Muscle of back (tissue), 11 donors: ENCODE data around the gene SERF2. TPM values are rescaled to one million over a fixed set of nuclear protein-coding genes. Genes with fewer than 3 reads are reported as not detected.
"Not testable (repeated sequence)": the region's sequence is repeated elsewhere in the genome, so short reads cannot be mapped to it uniquely, and the experiment has no call there.

ENCODE experiments used
- DNase-seq, 3 donors: peaks; one replicate each; pipeline versions ENCODE4 v3.0.0 to v3.0.0-alpha.2; 2013
- polyA plus RNA-seq, 10 donors: library from polyadenylated mRNA; unstranded; fragments of 120-200 nt; gene quantifications; one replicate each; pipeline ENCODE4 v1.2.1, GENCODE V29; 2013; ENCODE audit not compliant: insufficient read length in 10 of 10

The SERF2 gene
- polyA plus RNA-seq, 10 donors: 415 to 739 (median 567) TPM

DNA sequence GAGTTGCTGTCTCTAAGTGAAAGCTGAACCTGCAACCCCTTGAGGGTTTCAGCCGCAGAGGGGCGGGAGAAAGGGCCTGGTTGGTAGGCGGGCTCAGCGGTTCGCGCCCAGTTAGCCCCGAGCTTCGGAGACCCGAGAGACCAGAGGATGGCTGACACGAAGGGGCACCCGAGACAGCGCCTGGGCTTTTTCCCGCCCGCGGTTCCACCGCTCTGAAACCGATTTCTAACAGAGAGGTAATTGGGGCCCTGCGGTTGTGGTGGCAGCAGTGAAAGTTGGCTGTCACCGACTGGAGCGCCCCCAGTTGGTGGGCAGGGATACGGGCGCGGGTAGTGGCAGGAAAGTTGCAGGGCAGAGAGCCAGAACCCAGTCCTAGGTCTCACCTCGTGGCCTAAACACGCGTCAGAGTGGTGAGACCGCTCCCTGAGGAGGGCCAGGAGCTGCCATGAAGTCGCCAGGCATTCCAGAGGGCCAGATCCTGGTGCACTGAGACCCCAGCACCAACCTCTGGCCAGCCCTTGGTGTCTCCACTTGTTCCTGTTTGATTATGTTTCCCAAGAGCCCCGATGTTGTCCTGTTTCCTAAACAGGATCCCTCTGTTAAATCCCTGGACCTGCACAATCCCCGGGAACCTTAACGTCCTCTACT is 14.7 kb upstream of the SERF2 start:
- DNase-seq: peak in 2 of 3 donors; percentile 80 to 92

DNA sequence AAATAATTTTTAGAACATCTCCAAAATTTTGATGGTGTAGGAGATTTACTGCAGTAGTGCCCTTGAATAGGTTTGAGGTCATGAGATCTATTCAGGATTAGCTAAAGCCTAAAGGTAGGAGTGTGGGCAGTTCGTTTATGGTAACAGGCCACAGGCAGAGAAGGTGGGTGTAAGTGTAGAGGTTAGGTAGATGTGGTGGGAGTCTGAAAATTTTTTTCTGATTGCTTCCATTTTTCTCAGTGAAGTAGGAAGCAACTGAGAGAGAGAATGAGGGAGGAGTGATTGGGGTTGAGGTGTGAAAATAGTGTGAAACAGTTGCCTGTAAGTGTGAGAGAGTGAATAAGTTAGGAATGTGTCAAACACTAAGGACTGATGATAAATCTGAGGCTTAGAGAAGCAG is 13.1 kb upstream of the SERF2 start:
- DNase-seq: no peak

DNA sequence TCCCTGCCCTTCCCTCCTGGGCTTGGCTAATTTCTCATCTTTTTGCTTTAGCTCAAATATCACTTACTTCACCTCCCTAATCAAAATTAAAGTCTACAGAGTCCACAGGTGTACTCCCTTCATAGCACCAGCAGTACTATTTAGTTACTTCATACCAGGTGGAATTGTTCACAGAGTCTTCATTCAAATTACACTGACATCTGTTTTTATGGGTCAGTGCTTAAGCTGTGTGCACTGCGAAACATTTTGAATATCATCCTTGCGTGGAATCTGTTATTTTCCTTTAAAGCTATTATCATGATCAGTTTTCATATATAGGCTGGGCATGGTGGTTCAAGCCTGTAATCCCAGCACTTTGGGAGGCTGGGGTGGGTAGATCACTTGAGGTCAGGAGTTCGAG is 2.7 kb upstream of the SERF2 start:
- DNase-seq: no peak

DNA sequence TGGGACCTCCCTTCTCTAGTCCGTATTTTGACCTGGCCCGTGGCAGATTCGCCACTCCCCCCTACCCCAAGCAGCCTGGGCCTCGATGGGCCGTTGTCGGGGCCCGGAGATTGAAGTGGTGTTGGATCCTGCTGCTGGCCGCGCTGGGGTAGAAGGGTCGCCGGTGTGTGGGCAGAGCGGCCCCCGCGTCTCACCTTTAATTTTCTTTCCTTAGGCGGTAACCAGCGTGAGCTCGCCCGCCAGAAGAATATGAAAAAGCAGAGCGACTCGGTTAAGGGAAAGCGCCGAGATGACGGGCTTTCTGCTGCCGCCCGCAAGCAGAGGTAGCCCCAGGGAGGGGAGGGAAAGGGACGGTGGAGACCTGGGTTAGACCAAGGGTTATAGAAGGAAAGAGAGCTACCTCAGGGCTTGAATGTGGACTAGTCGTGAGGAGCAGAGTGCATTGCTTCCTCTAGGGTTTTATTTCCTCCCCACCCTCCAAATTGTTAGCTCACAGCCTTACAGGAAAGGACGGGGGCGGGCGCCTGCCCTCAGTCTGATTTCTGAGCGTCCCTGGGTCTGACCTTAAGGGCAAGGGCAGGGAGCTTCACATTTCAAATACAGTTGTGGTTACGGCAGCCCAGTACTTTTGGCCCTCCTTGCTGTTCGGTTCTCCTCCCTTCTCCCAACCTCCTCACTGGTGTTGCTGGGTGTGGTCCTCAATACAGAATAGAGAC is 799 bp downstream of the SERF2 start:
- peak in 1 of 3 donors; percentile 67 for DNase-seq

DNA sequence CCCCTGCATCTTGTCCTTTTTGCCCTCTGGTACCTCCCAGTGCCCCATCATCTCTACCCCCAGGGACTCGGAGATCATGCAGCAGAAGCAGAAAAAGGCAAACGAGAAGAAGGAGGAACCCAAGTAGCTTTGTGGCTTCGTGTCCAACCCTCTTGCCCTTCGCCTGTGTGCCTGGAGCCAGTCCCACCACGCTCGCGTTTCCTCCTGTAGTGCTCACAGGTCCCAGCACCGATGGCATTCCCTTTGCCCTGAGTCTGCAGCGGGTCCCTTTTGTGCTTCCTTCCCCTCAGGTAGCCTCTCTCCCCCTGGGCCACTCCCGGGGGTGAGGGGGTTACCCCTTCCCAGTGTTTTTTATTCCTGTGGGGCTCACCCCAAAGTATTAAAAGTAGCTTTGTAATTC is 1.5 kb downstream of the SERF2 start:
- DNase-seq: no peak

DNA sequence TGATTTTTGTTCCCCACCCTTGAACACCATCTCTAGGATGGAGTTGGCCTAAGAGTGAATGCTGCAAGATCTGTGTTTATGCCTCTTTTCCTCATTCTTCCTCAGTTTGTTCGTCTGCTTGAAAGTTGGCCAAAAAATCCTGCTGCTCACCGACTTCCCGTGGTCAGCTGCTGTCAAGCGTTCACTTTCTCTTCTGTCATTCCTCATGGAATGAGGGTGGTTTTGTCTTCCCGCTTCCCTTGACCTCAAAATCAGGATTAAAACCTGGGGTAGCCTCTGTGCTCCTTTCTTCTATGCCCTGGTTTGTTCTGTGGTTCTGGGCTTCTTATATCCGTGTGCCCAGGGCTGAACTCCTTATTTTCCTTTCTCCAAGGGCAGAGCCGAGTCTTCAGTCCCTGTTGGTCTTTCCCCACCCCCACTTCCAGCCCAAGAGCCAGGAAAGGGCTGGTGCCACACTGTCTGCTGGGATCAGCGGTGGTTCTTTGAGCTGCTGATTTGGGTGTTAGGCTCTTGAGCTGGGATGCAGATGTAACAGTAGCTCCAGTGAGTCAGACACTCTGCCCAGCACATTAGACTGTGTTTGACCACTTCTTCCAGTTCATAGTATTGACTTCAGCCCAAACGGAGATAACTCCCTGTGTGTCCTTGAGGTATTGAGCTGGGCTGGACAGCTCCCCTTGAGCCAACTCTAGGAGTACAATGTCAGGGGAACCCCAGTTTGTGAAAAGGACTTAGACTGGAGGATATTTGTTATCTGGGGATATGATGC is 2.3 kb downstream of the SERF2 start:
- DNase-seq: no peak

DNA sequence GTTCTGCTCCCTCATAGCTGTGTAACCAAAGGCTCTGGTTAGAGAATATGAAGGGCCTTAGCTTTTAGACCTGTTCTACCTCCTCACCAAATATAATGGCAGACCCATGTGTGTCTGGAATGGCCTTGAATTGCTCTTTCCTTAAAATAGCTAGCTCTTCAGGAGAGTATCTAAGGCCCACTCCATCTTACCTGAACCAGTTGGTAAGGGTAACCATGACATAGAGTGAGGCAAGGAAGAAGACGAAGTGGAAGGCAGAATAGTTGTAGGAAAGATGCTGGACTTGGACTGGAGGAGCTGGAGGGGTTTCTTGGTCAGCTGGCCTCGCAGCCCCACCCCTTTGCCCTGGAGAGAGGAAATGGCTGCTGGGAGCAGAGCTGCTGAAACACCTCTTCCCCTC is 3.1 kb downstream of the SERF2 start:
- DNase-seq: no peak

DNA sequence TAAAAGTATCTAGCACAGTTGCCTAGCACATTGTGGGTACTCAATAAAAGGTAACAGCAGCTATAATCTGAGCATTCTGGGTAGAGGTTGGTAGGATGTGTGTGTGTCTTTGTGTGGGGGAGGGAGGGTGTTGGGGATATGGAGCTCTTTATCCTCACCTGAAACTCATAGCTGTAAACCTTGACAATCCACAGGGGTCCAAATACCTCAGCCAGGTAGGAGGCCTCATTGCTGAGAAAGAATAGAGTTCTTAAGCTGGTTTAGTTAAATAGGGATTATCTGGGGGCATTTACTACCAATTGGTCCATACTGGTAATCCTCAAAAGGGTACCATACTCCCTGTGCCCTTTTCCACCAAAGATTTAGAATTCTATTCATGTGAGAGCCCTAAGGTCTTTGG is 3.9 kb downstream of the SERF2 start:
- no peak for DNase-seq

DNA sequence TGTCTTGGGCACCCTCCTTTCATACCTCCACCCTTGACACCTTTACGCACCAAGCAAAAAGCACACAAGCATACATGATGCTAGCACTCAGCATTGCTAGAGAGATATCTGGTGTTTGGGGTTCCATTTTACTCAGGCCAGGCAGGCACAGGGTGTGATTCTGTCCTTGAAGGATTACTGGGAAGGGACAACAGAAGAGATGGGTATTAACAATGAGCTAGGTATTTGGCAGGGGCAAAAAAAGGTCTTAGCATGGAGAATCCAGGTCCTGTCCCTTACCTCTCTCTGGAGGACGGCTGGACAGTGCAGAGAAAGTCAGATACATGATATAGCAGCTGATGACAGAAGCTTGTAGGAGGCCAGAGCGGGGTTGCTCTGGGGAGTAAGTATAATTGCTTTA is 4.4 kb downstream of the SERF2 start:
- DNase-seq: no peak

DNA sequence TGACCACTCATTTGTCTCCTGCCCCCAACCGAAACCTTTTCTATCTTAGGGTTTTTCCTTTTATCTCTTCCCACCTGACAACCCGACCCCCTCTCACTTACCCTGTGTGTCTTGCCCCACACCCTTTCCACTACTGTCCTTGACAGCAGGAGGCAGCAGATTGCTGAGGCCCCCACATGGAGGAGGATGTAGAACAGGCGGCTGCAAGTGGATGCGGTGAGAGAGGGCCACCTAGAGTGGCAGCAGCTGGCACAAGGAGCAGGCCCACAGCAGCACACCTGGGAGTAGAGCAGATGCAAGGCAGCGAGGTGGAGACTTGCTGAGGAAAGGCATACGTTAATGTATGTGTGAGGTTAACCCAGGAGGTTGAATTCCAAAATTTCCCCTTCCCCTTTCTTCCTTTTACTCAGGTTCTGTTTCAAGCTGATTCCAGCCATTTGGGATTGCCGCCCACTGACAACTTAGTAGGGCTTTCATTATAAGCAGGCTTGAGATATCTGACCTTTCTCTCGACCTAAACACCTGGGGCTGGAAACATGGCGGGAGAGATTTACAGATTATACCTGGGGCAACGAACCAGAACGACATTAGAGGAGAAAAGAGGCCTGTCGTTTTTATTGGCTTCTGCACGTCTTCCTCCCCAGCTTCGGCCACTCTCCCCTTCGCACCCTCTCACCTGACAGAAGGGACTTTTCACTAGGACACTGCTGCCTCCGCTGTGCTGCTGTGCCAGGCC is 7.3 kb downstream of the SERF2 start:
- DNase-seq: no peak

DNA sequence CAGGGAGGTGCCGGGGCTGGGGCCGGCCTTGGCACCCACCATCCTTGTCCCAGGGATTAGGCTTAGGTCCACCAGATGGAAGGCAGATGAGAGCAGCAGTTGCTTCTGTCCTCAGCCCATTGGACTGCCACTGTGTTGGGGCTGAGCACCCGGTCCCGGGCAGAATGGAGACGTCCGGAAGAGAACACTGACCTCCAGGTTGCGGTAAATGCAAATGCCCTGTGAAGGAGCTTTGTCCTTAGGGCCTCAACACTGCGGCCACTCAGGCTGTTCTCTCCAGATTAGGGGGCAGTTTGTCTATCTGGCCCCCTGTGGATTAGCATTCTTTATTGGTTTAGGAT is 7.8 kb downstream of the SERF2 start, which contains the start of gene SERINC4:
Gene SERINC4 (minus strand): TSS at position 276 of the 341 bp plus-strand sequence. CDS start 234 bp downstream, at position 42.
- no peak for DNase-seq

DNA sequence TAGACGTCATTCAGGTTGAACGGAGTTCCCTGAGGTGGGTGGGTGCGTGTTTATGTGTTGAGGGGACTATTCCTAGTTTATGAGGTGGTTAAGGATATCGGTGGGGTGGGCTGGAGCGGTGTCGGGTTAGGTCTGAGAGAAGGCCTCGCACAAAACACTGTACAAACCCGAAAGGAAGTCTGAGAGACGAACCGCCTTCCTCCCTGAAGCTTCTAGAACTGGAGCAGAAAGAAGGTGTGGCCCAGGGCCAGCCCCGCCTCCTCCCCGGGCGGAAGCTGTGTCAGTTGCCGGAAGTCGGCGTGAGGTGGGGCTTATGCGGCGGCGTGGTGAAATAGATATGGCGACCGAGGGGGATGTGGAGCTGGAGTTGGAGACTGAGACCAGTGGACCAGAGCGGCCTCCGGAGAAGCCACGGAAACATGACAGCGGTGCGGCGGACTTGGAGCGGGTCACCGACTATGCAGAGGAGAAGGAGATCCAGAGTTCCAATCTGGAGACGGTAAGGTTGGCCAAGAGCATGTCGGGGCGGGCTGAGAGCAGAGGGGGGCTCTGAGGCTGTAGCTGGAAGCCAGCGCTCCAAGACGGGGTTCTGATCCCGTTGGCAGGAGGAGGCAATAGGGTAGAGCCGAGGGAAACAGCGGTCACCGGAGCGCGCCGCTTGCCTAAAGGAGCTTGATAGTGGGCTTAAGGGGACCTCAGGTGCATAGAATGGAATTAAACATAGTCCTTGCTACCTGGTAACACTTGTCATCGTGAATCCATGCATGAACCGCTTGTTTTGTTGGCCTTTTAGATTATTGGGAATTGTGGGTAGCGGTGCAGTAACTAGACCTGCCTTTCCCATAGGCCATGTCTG is 8.4 kb downstream of the SERF2 start, which contains the start of gene HYPK:
Gene HYPK (plus strand): TSS at position 314 of the 856 bp plus-strand sequence. CDS start 24 bp downstream, at position 338.
- DNase-seq: peak; percentile 90 to 97 (median 95)

DNA sequence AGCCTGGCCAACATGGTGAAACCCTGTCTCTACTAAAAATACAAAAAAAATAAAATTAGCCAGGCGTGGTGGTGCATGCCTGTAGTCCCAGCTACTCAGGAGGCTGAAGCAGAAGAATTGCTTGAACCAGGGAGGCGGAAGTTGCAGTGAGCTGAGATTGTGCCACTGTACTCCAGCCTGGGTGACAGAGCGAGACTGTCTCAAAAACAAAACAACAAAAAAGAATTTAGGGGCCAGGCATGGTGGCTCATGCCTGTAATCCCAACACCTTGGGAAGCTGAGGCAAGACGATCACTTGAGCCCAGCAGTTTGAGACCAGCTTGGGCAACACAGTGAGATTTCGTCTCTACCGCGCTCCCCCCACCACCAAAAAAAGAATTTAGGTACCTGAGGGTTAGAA is 10.6 kb downstream of the SERF2 start:
- not testable (repeated sequence) for DNase-seq

DNA sequence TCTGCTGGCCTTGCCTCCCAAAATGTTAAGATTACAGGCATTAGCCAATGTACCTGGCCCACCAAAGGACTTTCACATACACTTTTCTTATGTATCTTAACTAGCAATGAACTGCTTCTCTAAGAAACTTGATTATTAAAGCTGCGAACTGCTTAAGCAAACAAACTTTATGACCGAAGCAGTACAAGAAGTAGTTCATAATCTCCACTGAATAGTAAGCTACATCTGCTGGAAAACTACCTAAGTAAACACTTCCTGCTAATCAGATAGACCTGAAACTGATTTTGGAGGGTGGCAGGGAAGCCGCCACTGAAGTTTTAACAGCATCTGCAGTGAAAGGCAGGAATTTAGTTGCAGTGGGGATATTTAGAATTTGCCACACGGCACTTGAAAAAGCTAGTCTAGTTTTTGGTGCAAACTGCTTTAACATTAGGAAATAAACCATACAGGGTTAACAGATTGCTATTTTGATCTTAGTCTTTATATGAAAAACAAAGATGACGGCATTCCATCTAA is 16.4 kb downstream of the SERF2 start:
- DNase-seq: no peak

DNA sequence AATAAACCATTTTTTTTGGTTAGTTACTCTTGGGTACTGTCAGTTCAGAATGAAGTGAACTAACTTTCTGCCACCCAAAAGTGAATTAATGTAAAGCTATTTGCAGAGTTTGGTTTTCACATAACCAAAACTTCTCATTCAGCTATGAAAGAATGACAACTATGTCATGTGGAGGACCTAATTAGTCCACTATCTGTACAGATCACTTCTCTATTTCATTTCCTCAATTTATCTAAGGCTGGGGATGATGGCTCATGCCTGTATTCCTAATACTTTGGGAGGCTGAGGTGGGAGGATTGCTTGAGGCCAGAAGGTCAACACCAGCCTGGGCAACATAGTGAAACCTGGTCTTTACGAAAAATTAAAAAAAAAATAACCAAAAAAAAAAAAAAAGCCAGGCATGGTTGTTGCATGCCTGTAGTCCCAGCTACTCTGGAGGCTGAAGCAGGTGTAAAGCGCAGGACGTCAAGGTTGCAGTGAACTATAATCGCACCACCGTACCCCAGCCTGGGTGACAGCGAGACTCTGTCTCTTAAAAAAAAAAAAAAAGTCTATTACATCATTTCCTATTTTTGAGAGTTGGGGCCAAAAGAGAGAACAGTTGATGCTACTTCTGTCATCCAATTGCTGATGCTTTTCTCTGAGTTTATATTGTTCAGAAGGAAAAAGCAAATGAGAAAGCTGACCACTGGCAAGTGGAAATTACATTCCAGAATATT is 17.0 kb downstream of the SERF2 start:
- no peak for DNase-seq

DNA sequence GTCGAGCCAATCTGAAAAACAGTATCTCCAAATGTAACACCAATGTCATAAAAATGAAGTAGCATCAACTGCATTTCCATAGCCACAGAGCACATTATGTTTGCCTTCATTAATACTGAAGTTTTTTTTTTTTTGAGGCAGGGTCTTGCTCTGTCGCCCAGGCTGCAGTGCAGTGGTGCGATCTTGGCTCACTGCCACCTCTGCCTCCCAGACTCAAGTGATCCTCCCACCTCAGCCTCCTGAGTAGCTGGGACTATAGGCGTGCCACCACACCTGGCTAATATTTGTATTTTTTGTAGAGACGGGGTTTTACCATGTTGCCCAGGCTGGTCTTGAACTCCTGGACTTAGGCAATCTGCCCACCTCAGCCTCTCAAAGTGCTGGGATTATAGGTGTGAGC is 22.9 kb downstream of the SERF2 start:
- DNase-seq: not testable (repeated sequence)

DNA sequence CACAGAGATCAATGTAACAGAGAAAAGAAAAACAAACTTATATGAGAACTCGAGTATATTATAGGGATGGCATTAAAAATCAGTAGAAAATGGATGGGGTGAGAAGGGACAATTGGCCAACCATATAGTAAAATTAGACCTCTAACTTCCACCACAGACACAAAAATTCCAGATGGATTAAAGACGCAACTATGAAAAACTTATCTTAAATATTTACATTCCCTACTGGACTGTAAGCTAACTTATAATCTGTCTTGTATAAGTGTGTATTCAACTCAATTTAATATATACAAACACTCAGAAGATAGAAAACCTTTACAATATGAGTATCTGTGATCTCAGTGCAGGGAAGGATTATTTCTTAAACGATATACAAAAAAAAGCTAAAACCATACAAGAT is 29.4 kb downstream of the SERF2 start:
- DNase-seq: no peak

DNA sequence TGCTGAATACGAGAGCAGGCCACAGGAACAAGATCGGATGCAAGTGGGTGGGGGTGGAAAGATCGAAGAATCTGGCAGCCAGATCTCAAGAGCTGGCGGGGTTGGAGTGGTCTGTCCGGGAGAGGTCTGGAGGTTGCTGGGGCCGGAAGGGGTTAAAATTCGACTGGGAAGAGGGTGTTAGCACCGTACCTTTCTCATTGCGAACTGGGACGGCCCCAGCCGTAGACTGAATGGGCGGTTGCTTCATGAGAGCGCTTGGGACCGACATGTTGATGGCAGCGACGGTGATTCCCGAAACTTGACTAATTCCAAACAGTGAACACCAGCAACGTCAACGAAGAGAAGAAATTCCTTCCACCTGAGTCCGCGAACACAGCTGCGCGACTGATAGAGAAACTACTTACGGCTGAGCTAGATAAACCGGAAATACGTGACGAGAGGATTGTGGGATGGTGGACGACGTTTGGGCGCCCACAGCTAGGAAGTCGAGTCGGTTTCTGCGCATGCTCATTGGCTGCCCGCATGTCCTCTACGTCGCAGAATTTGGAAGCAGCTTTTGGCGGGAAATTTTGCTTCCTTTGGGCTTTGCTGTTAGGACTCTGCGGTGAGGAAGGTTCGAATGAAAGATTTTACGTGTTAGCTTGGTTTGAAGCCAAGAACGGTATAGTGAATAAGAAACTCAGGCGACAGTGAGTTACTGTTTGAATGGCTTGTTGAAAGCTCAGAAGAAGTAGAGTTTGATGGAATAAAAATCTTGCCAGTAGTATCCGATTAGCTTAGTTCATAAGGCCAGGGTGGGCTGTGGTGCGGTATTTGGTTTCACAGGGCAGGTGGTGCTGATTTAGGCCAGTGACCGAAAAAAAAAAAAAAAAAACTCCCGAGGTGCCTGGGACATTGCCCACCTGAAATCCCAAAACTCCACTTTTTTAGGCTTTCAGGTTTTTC is 32.5 kb downstream of the SERF2 start, which contains the start of gene MFAP1:
Gene MFAP1 (minus strand): TSS at position 389 of the 945 bp plus-strand sequence. CDS start 121 bp downstream, at position 268.
- peak; percentile 97 to 98 (median 97) for DNase-seq

DNA sequence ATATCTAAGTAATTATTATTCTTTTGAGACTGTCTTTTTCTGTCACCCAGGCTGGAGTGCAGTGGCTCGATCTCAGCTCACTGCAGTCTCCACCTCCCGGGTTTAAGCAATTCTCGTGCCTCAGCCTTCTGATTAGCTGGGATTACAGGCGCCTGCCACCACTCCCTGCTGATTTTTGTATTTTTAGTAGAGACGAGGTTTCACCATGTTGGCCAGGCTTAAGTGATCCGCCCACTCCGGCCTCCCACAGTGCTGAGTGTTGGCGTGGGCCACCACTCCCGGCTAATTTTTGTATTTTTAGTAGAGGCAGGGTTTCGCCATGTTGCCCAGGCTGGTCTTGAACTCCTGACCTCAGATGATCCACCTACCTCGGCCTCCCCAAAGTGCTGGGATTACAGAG is 33.2 kb downstream of the SERF2 start:
- DNase-seq: not testable (repeated sequence)
